Stimulated activated CD8-positive, alpha-beta memory T cell treated with anti-CD3 and anti-CD28 coated beads, Interleukin-2, amount 100 ng/mL, for 1 hour (primary cell): Measurements from ENCODE around the gene RASGRF1.

Experiments
- DNase-seq, 2 donors: peaks; one replicate each; pipeline ENCODE4 v3.0.0-alpha.2; 2020; ENCODE audit warnings: low read depth in 2 of 2

Gene RASGRF1

DNA sequence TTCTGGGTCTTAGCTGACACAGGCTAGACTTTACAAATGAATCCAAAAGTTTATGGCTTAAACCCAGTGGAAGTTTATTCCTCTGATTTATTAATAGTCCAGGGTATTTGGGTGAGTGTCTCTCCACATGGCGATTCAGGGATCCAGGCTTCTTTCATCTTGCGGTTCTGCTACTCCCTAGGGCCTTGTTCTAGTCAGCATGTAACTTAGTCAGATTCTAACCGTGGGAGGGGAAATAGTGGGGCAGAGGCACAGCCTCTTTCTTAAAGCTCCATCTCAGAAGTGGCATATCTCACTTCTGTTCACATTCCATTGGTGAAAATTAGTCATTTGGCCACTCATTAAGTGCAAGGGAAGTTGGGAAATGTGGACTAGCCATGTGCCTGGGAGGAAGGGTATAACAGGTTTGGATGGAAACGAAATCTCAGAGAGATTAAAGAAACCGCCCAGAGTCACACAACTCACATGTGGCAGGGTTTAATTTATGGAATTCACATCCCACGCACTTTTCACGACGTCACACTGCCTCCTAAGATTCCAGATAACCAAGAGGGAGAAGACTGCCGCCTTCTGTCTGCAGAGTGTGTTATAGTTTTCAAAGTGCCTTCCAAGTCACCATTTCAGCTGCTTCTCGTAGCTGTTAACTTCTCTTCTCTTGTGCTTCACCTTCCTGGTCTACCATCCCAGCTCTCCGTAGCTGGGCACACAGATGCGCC, 11.4 kb upstream of the RASGRF1 start:
- no peak for DNase-seq

DNA sequence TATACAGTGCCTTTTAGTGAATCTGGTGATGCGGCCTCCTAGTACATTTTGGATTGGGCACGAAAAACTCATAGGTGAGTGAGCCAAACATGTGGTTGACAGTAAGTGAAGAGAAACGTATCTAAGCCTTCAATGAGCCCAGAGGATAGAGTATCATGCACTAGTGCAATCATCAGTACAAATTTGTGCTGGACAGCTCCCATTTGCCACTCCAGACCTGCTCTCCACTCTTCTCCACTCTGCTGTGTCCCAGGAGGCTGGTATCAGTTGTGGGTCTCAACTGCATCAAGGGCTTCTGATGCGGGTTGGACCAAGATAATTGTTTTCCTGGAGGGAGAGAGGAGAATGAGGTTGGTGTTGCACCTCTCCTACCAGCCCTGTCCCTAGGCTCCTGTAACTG, 9.1 kb upstream of the RASGRF1 start:
- DNase-seq, result no peak

DNA sequence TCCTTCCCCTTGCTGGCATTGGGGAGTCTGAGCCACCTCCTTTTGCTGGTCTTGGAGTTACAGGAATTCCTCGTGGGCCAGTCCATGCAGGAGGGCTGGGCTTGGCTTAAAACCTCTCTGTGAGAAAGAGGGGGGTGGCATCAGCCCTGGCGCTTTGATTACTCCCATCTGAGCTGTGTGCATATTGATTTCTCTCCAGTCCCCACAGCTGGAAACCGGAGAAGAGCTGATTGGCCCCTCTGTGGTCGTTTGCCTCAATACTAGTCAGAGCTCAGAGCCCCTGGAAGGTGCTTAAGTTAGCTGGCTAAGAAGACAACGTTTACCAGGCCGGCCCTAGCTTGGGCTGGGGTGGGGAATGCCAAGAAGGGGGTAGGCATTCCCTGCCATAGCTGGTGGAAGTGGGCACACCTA, 4.0 kb upstream of the RASGRF1 start:
- no peak for DNase-seq

DNA sequence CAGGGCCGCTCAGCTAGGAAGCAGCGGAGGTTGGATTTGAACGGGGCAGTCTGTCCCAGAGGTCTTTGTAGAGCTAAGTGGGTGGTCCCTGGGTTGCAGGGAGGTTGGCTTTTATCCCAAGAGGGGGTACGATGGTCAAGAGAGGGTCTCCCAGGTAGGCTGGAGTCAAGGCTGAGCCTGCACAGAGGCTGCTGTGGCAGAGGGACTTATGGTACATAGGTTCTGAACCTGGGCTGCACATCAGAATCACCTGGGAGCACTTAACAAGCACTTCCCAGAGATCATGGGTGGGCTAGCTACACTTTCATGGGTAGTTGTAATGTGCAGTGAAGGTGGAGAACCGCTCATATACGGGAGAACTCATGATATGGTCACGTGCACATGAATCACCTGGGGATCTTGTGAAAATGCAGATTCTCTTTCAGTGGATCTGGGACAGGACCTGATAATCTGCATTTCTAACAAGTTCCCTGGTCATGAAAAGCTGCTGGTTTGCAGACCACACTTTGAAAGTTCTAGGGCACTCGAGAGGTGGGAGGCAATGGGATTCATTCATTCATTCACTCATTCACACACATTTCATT, 2.9 kb upstream of the RASGRF1 start:
- no peak for DNase-seq

DNA sequence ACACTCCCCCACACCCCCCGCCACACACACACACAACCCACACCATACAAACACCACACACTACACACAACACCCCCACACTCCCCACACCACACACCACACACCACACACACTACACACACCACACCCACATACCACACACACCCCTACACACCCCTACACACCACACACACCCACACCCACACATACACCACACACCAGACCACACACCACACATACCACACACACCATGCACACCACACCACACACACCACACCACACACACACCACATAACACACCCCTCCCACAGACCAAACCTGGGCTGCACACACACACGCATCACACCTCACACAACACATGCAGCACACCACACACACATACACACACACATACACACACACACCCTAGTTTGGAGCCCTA, 1.8 kb upstream of the RASGRF1 start:
- DNase-seq, result no peak

DNA sequence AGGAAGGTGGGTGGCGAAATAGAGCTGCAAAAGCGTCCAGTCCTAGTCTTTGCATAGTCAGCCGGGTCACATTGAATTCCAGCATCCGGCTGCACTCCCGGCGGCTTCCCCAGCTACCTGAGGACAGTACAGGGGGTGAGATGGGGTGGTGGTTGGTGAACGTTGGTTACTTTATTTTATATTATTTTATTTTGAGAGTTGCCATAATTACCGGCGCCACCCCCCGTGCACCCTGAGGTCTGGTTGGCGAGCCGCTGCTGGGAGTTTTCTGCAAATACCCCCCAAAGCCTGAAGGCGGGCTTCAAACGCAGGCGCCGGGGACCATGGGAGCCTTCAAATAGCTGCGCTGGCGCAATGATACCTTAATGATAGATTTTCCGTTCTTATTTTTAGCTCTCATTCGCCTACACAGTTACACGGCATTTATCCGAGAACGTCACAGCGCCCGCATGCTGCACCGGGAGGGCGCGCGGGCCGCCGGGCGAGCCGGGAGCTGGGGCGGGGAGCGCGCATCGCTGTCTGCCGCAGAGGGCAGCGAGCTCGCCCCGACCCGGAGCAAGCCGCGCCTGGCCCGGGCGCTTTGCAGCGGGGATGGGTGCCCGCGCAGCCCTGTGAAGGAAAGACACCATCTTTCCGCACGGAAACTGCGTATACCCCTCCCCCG, 756 bp upstream of the RASGRF1 start:
- DNase-seq, result no peak

DNA sequence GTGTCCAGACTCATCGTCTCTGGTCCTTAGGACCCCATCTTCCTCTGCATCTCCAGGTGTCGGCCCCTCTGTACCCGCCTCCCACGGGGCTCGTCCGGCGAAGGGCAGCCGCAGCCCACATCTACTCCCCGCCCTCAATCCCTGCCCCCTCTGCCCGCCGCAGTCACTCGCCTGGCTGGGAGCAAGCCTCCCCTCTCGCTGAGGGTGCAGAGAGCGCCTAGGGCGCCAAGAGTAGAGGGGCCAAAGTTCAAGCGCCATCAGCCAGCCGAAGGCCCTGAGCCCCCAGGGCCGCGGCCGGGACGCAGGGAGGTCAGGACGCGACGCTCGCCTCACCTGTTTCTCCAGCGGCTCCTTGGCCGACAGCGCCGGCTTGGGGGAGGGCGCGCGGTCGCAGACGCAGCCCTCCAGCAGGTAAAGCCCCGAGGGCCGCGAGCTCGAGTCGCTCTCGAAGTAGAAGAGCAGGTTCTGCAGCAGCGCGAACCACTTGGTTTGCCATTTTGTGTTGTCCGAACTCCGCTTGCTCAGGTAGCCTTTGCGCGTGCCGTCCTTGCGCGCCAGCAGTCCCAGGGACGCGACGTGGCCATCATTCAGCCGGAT, 592 bp downstream of the RASGRF1 start:
- no peak for DNase-seq

DNA sequence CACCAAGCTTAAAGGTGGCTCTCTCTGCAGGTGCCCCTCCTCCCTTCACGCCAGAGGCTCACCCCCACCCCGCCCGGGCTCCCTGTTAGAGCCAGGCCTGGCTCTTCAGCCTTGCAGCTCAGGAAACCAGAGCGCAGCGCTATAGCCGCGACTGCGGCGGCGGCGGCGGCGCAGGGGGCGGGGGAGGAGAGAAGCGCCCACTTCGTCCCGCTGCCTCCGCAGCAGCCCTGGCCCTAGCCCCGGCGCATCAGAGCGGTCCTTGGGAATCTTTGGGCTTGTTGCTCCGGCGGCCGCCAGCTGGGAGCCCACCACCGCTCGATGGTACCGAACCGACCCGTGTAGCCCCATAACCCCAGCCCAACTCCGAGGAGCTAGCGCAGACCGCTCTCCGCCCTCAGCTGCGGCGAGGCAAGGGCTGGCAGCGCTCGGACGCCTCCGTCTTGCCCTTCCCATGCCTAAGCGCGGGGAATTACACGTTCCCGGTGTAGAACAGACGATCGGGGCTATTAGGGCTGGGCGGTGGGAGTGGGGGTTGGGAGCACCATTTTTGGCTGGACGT, 1.2 kb downstream of the RASGRF1 start:
- DNase-seq, result no peak

DNA sequence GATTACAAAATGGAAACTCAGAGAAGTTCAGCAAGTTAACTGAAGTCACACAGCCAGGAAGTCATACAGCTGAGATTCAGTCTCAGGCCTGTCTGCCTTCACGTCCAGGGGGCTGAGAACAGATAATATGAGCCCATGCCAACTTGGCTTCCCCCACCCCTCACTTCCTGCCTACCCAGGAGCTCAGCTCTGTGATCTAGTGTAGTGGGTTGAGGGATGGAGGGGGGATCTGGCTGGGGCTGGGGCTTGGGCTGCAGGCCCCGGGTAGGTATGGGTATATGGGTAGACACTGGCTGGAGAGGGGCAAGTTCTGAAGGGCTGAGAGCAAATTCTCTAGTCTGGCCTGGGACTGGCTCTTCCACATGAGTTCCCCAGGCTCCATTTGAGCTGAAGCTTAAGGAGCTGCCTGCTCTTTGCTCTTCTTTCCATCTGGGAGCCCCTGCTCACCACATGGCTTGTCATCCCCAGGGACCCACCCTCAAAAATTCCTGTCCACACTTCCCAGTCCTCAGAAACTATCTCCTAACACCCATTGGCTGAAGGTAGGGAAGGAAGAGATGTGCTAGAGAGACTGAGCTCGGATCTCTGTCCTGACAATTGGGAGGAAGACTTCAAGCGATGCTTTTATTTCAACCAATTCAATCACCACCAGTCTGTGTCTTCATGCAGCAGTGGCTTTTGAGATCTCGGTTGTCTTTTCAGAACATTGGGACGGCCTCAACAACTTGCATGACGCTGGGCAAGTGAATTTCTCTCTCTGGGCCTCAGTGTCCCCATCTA, 2.0 kb downstream of the RASGRF1 start:
- no peak for DNase-seq

DNA sequence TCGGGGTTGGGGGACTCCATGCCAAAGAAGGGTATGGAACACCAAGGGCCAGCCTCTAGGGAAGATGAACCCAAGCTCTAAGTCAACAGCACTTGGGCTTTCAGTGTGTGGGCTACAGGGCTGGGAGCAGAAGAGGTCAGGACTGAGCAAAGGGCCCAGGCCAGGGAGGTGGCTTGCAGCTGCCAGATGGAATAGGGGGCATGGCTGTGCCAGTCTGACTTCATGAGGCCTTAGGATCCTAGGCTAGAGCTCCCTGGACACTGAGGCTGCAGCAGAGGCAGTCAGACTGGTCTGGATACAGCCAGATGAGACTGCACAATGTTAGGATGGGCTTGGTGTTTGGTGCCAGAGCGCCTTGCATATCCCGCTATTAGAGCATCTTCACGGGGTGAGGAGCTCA, 3.8 kb downstream of the RASGRF1 start:
- DNase-seq, result no peak

DNA sequence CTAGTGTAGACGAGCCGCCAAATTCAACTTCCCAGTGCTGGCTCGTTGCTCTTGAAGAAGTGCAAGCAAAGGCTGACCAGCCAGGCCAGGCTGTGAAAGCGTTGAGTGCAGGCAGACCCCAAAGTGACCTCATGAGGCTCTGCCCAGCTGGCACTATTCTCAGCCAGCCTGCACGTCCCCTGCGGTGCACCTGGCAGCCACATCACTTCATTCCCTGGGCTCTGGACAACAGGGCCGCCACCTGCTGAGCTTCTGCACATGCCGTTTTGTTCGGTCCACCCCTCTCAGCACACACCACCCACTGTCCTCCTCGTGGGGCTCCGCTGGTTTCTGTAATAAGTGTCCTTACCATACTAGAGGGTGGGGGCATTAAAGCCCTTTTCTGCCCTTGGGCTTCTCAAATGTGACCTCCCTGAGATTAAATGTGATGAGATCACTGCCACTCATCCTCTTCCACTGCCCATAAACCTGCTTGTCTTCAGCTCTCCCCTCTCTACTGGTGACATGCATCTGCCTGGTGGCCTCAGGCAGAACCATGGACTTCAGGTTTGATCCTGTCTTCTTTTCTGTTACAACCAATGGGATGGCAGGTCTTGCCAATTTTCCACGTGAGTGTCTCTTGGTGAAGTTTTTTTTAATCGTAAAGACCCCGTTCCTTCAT, 6.1 kb downstream of the RASGRF1 start:
- DNase-seq, result no peak

DNA sequence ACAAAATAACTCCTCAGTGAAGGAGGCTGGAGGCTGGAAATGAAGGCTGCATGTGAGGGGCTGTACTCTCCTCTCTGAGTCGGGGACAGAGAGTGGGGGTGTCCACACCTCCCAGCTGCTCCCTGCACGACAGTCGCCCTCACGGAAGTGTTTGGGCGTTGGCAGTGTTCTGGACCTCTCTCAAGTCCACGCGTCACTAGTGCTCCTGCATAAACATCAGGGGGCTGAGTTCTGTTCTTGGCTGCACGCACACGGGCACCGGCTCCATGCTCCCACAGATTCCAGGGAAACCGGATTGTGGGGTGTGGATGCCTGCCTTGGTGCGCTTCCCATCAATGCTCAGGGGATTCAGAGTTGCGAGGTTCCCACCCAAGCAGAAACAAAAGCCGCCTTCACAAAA, 7.4 kb downstream of the RASGRF1 start:
- DNase-seq, result no peak

DNA sequence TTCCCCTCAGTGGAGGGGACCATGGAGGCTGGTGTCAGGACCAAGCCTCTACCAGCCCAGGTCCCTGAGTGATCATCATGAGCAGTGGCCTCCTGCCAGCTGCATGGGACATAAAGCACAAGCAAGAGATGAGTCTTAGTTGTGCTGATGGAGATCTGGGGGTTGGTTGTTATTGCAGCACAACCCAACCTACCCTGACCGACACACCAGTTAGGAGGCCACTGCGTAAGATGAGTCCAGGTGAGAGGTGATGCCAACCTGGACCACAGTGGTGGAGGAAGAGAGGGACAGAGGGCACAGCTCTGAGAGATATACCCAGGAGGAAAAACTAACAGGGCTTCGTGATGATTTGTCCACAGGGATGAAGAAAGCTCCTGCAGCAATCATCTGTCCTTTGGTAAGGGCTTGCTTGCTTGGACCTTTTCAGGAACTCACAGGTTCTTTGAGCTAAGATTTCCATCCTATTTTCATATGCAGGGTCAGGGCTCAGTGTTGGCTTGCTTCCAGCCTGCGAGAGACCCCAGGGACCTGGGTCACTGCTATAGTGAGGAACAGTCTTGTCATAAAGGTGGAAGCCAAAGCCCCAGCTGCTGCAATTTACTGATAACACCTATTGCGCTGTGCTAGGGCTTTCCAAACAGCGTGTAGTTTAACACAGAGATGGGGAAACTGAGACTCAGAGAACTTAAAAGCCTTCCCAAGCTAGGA, 8.1 kb downstream of the RASGRF1 start:
- DNase-seq, result no peak

DNA sequence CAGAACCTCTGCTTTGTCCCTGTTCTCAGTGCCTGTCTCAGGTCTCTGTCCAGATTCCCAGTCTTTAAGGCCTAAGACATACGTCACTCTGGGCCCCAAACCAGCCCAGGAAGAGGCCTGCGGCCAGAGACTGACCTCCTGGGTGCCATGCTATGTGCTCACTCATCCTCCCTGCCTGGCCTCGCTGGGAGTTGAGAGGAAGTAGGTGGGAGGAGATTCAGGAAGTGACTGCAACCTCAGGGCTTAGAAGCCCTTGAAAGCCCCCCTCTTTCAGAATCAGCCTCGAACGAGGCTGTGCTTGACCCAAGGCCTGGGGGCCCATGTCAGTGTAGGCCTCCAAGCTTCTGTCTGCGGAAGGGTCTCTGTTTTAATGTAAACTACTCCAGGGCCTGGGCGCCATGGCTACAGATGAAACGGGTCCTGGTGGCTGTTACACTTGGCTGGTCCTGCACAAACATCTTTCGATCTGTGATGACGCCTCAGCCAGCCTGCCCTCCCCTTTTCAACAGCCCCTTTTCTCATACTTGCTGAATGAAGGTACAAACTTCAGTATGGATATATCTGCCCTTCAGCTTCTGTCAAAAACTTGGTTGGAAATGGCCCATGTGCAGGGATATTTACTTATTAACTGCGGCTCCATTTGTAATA, 11.7 kb downstream of the RASGRF1 start:
- no peak for DNase-seq

DNA sequence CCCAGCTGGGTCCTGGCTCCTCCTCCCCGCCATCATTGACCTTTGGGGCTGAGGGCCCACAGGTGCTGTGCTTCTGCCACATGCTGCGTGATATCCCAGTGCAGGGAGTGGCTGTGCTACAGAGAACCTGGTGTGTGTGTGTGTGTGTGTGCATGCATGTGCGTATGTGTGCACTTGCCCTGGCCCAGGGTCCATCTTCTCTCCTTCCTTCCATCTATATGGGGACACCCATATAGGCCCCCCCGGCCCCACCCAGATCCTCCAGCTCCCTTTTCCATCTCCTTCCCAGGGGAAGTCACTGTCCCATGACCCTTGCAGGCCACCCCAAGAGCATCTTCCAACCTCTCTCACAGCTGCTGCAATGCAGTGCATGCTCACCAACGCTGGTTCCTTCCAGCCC, 12.6 kb downstream of the RASGRF1 start:
- DNase-seq, result no peak

DNA sequence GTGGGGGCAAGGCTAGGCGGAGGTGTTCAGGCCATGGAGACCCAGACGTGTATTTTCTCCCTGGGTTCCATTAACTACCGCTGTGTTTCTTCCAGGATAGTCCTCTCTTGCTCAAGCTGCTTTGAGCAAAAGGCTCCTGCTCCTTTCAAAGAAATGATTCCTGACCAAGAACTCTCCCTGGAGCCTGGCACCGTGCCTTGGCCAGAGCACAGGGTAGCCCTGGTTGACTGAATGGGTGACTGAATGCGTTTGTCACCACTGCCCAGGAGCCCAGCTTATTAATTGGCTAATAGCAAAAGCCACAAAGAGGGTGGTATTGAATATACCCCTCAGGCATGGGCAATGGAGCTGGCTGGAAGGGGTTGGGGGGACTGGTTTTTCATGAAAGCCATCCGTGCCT, 13.9 kb downstream of the RASGRF1 start:
- no peak for DNase-seq

DNA sequence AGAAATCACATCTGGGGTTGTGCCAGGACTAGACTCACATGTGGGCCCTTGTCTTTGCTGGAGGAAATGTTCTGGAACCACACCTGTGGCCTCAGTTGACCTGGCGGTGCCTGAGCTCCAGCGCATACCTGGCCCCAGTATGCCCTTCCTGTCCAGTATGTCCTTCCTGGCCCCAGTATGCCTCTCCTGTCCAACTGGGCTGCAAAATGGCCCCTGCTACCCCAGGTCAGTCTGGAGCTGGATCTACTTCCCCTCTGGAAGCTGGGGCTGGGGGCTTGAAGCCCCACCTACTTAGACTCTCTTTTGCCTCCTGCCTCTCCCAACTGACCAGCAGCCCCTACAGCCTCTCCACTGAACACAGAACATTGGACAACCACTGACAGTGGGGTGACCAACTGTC, 15.3 kb downstream of the RASGRF1 start:
- no peak for DNase-seq

DNA sequence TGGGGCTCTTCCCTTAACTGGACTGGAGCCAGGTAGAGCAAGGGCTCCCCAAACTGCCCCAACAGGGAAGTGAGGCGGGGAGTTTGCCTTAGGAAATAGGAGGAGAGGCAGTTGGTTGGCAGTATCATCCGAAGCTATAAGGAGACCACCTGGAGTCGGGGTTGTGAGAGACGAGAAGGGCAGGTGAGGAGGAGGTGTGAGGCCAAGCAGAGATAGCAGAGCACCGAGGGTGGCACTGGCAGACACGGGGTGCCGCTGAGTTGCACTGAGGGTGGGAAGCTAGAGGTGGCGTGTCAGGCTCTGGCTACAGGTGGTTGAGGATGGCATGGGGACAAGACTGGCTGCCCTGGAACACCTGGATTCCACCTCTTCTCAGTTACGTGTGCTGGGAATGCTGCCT, 17.2 kb downstream of the RASGRF1 start:
- no peak for DNase-seq

DNA sequence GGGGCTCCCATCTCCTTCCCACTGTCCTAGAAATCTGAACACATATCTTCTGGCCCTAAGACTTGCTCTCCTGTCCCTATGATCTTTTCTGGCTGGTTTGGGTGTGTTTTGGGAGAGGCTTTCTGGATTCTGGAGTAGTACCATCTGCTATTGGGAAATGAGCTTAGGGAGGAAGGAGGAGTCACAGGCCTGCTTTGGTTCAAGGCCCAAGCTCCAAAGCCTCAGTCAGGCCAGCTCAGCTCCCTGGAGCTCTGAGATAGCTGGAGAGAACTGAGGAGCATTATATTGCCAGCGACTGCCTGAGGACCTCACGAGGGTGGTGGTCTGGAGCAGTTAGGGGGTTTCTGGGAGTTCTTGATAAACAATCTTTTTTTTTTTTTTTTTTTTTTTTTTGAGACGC, 18.7 kb downstream of the RASGRF1 start:
- no peak for DNase-seq

DNA sequence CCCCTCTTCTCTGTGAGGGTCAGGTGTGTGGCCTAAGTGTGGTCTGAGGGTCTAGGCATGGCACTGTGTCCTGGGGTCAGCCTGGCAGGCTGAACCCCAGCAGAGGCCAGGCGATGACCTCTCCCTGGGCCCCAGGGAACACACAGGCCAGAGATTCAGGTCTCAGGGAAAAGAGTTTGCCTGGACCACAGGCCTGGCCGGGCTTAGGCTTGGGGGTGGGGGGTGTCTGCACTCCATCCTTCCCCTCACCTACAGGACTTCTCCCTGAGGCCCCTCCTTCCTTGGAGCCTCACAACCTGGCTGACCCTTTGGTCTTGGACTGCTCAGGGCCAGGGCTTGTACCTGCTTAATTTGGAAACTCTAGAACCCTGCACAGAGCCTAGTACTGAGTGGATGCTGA, 21.8 kb downstream of the RASGRF1 start:
- DNase-seq, result no peak
